Neuronal stem cell (in vitro differentiated cells): Measurements from ENCODE around the gene TMTC2.
A peak's percentile ranks its signal among the peaks of the same experiment; 100 is the strongest.

Experiments used
- DNase-seq: peaks from one replicate; pipeline ENCODE4 v3.0.0-alpha.2; 2013; ENCODE audit warnings: low spot score
- H2AFZ ChIP-seq: one replicate; pipeline ENCODE4 v1.6.1; 2013; ENCODE audit warnings: mild to moderate bottlenecking, low read length, inconsistent platforms
- H2AK5ac ChIP-seq: 2 replicates; pipeline ENCODE4 v1.6.1; 2013; ENCODE audit warnings: low read depth, mild to moderate bottlenecking, inconsistent platforms, low read length, moderate library complexity, mixed read lengths
- H2BK120ac ChIP-seq: 2 replicates; pipeline ENCODE4 v1.6.1; 2013; ENCODE audit warnings: low read depth, mild to moderate bottlenecking, inconsistent platforms, low read length, moderate library complexity, mixed read lengths
- H2BK12ac ChIP-seq: one replicate; pipeline ENCODE4 v1.6.1; 2013; ENCODE audit warnings: low read length, inconsistent platforms
- H2BK15ac ChIP-seq: 2 replicates; pipeline ENCODE4 v1.6.1; 2013; ENCODE audit warnings: mild to moderate bottlenecking, low read length, inconsistent platforms, mixed read lengths
- H2BK5ac ChIP-seq: one replicate; pipeline ENCODE4 v1.6.1; 2013; ENCODE audit warnings: inconsistent platforms, mild to moderate bottlenecking, low read length, moderate library complexity
- H3K14ac ChIP-seq: one replicate; pipeline ENCODE4 v1.6.1; 2013; ENCODE audit warnings: low read length, inconsistent platforms
- H3K18ac ChIP-seq: 2 replicates; pipeline ENCODE4 v1.6.1; 2013; ENCODE audit warnings: low read length, inconsistent platforms
- H3K23ac ChIP-seq: 2 replicates; pipeline ENCODE4 v1.6.1; 2013; ENCODE audit warnings: low read depth, mild to moderate bottlenecking, mixed read lengths, low read length, inconsistent platforms; ENCODE audit not compliant: poor library complexity
- H3K27ac ChIP-seq: replicated peaks from 3 replicates; pipeline ENCODE4 v1.5.1; 2013; ENCODE audit warnings: low read length, inconsistent platforms
- H3K27me3 ChIP-seq, 3 experiments: 2 replicates each; pipeline ENCODE4 v1.6.1; 2013; ENCODE audit warnings: low read length in 3 of 3, mild to moderate bottlenecking in 2 of 3, inconsistent platforms in 1 of 3, low read depth in 1 of 3, mixed read lengths in 1 of 3, moderate library complexity in 1 of 3; ENCODE audit not compliant: control insufficient read depth in 3 of 3, insufficient read depth in 3 of 3
- H3K36me3 ChIP-seq, 2 donors: replicated peaks in 1 of 2; 2 replicates each; pipeline ENCODE4 v1.6.1; 2013; ENCODE audit warnings: low read length in 2 of 2; ENCODE audit not compliant: control insufficient read depth in 2 of 2, insufficient read depth in 2 of 2
- H3K4ac ChIP-seq: 2 replicates; pipeline ENCODE4 v1.6.1; 2013; ENCODE audit warnings: inconsistent platforms, mild to moderate bottlenecking, low read length, moderate library complexity
- H3K4me1 ChIP-seq, 2 donors: 1 replicate in 1 of 2; 2 replicates in 1 of 2; pipeline ENCODE4 v1.6.1; 2013; ENCODE audit warnings: low read length in 2 of 2, low read depth in 1 of 2; ENCODE audit not compliant: control insufficient read depth in 2 of 2, insufficient read depth in 1 of 2
- H3K4me2 ChIP-seq: one replicate; pipeline ENCODE4 v1.6.1; 2013; ENCODE audit warnings: mild to moderate bottlenecking, low read length, inconsistent platforms; ENCODE audit not compliant: insufficient read depth, poor library complexity, severe bottlenecking
- H3K4me3 ChIP-seq, 2 donors: 2 replicates each; pipeline ENCODE4 v1.5.1; 2013; ENCODE audit warnings: low read length in 2 of 2, mild to moderate bottlenecking in 2 of 2, inconsistent platforms in 1 of 2, moderate library complexity in 1 of 2
- H3K79me1 ChIP-seq: one replicate; pipeline ENCODE4 v1.6.1; 2013; ENCODE audit warnings: low read depth, mild to moderate bottlenecking, inconsistent platforms, low read length, moderate library complexity
- H3K9ac ChIP-seq: one replicate; pipeline ENCODE4 v1.6.1; 2013; ENCODE audit warnings: mild to moderate bottlenecking, low read depth, low read length, inconsistent platforms; ENCODE audit not compliant: poor library complexity
- H3K9me3 ChIP-seq, 2 donors: replicated peaks in 1 of 2; 2 replicates each; pipeline versions ENCODE3 to v1.6.1; 2013; ENCODE audit warnings: low read length in 2 of 2, mild to moderate bottlenecking in 2 of 2, inconsistent platforms in 1 of 2, low read depth in 1 of 2, mixed read lengths in 1 of 2, moderate library complexity in 1 of 2; ENCODE audit not compliant: control insufficient read depth in 2 of 2, insufficient read depth in 1 of 2
- H4K8ac ChIP-seq: one replicate; pipeline ENCODE4 v1.6.1; 2013; ENCODE audit warnings: low read depth, mild to moderate bottlenecking, inconsistent platforms, low read length, moderate library complexity
- H4K91ac ChIP-seq: one replicate; pipeline ENCODE4 v1.6.1; 2013; ENCODE audit warnings: low read length, low read depth, mild to moderate bottlenecking, inconsistent platforms; ENCODE audit not compliant: poor library complexity
- WGBS, 2 donors: extraction: QIAGEN DNeasy Blood & Tissue Kit; methylation state at CpG; one replicate each; pipeline ENCODE4 v1.1.7; 2013; ENCODE audit warnings: missing lambda C conversion rate in 2 of 2, mixed read lengths in 1 of 2; ENCODE audit not compliant: insufficient read length in 2 of 2, insufficient replicate concordance in 1 of 2; ENCODE audit errors: extremely low coverage in 2 of 2; 5-methylcytosine and 5-hydroxymethylcytosine counted together

The TMTC2 gene

GRCh38 chr12:82793751-82794281 is 107.1 kb downstream of the TMTC2 start:
- WGBS, 2 donors, result no CpG with 5 or more reads among the region's 8 CpGs
- peaks cover 0 to 66% of the 10 kb centered on the region in 2 donors for H3K36me3 ChIP-seq
- H3K4me1 ChIP-seq, result peaks cover 6 to 9% of the 10 kb centered on the region in 2 donors
- H3K27ac ChIP-seq, result no peak overlapping the region
- no peak overlapping the region for H2AFZ ChIP-seq
- no peak overlapping the region for H3K9ac ChIP-seq
- no peak overlapping the region for H4K8ac ChIP-seq
- no peak overlapping the region for H3K23ac ChIP-seq
- H3K18ac ChIP-seq, result no peak overlapping the region
- no peak overlapping the region for H2AK5ac ChIP-seq
- no peak overlapping the region for H2BK120ac ChIP-seq
- DNase-seq, result peak; percentile 44
- H3K79me1 ChIP-seq, result peaks cover 3% of the 10 kb centered on the region
- H3K9me3 ChIP-seq, result peaks cover 0 to 3% of the 10 kb centered on the region in 2 donors
- H2BK5ac ChIP-seq, result no peak overlapping the region
- no peak overlapping the region for H3K14ac ChIP-seq
- H2BK12ac ChIP-seq, result no peak overlapping the region
- no peak overlapping the region for H3K4me3 ChIP-seq
- no peaks in the 10 kb centered on the region for H3K27me3 ChIP-seq
- no peak overlapping the region for H4K91ac ChIP-seq
- H2BK15ac ChIP-seq, result no peak overlapping the region
- no peak overlapping the region for H3K4ac ChIP-seq
- H3K4me2 ChIP-seq, result peak overlapping the region; percentile 13

- Histone ChIP-seq H3K27ac (no peak overlapping the region), H2AK5ac (no peak overlapping the region), H3K4me3 (no peak overlapping the region), H4K8ac (no peak overlapping the region), H3K79me1 (no peaks in the 10 kb centered on the region), H3K36me3 (peaks cover 0 to 64% of the 10 kb centered on the region in 2 donors), H3K4me1 (peaks cover 8 to 9% of the 10 kb centered on the region in 2 donors), H3K18ac (no peak overlapping the region), H3K4ac (no peak overlapping the region), H2BK12ac (no peak overlapping the region), H3K23ac (no peak overlapping the region), H2BK5ac (no peak overlapping the region), H3K27me3 (no peaks in the 10 kb centered on the region), H3K9ac (no peak overlapping the region), H3K9me3 (no peaks in the 10 kb centered on the region), H3K14ac (no peak overlapping the region), H4K91ac (no peak overlapping the region), H2AFZ (no peak overlapping the region), H2BK15ac (no peak overlapping the region), H3K4me2 (no peak overlapping the region), H2BK120ac (no peak overlapping the region)
- DNase-seq, result no peak
- WGBS, 2 donors, result no CpG with 5 or more reads among the region's 4 CpGs
Measured at GRCh38 chr12:82797480-82797879, 110.8 kb downstream of the TMTC2 start.

GRCh38 chr12:82800185-82800584 is 113.5 kb downstream of the TMTC2 start:
- Histone ChIP-seq H3K9ac (no peak overlapping the region), H4K8ac (no peak overlapping the region), H3K4me3 (no peak overlapping the region), H3K79me1 (no peaks in the 10 kb centered on the region), H2BK5ac (no peak overlapping the region), H2AFZ (no peak overlapping the region), H3K4ac (no peak overlapping the region), H2BK15ac (no peak overlapping the region), H3K9me3 (no peaks in the 10 kb centered on the region), H2BK12ac (no peak overlapping the region), H3K18ac (no peak overlapping the region), H2AK5ac (no peak overlapping the region), H3K23ac (no peak overlapping the region), H3K4me2 (no peak overlapping the region), H3K14ac (no peak overlapping the region), H3K27me3 (no peaks in the 10 kb centered on the region), H4K91ac (no peak overlapping the region), H3K36me3 (peaks cover 0 to 63% of the 10 kb centered on the region in 2 donors), H3K27ac (no peak overlapping the region), H2BK120ac (no peak overlapping the region), H3K4me1 (peaks cover 0 to 2% of the 10 kb centered on the region in 2 donors)
- DNase-seq, result no peak
- no CpG with 5 or more reads among the region's 2 CpGs for WGBS, 2 donors

GRCh38 chr12:82801951-82802610 is 115.4 kb downstream of the TMTC2 start:
- no peak for DNase-seq
- H3K27ac ChIP-seq, result no peak overlapping the region

More at GRCh38 chr12:82801951-82802610, 115.4 kb downstream of the TMTC2 start:
- Histone ChIP-seq H2BK15ac (no peak overlapping the region), H2BK120ac (no peak overlapping the region), H3K14ac (peak overlapping the region; percentile 89), H2AK5ac (no peak overlapping the region), H3K27me3 (no peaks in the 10 kb centered on the region), H3K4me2 (no peak overlapping the region), H3K4me3 (no peak overlapping the region), H3K79me1 (no peaks in the 10 kb centered on the region), H3K4me1 (peaks cover 0 to 2% of the 10 kb centered on the region in 2 donors), H4K91ac (no peak overlapping the region), H3K4ac (no peak overlapping the region), H2BK12ac (no peak overlapping the region), H4K8ac (no peak overlapping the region), H3K18ac (peak overlapping the region; percentile 27), H3K36me3 (peaks cover 0 to 53% of the 10 kb centered on the region in 2 donors), H3K9me3 (peaks cover 0 to 4% of the 10 kb centered on the region in 2 donors), H2AFZ (no peak overlapping the region), H3K23ac (no peak overlapping the region), H3K9ac (no peak overlapping the region), H2BK5ac (no peak overlapping the region)
- WGBS, 2 donors, result no CpG with 5 or more reads among the region's 27 CpGs
